Activated T-helper 1 cell treated with anti-CD3 and anti-CD28 coated beads, Interleukin-12 subunit alpha, Interleukin-12 subunit beta, Interleukin-2, Interleukin-4 antibody, amounts not matched to agents 30 ng/mL and 10 ng/mL and 1 ng/mL, durations not matched to agents 14 hours and 24 hours and 36 hours (primary cell): Measurements from ENCODE around the gene LPAR1. TPM values are rescaled to one million over a fixed set of nuclear protein-coding genes. Genes with fewer than 3 reads are reported as not detected.

Source experiments
- DNase-seq: peaks from one replicate; pipeline ENCODE4 v3.0.0; 2021; ENCODE audit warnings: low spot score
- H3K27ac Mint-ChIP-seq: one replicate; pipeline ENCODE4 v1.8.0; 2021; ENCODE audit warnings: mild to moderate bottlenecking, mixed read lengths
- H3K27me3 Mint-ChIP-seq: one replicate; pipeline ENCODE4 v1.8.0; 2022; ENCODE audit warnings: mild to moderate bottlenecking, moderate library complexity, mixed read lengths; ENCODE audit not compliant: insufficient read depth
- H3K36me3 Mint-ChIP-seq: one replicate; pipeline ENCODE4 v1.8.0; 2021; ENCODE audit warnings: low read depth, mixed read lengths
- H3K4me1 Mint-ChIP-seq: one replicate; pipeline ENCODE4 v1.8.0; 2021; ENCODE audit warnings: low read depth, mixed read lengths
- H3K4me3 Mint-ChIP-seq: one replicate; pipeline ENCODE4 v1.8.0; 2021; ENCODE audit warnings: mild to moderate bottlenecking, moderate library complexity, mixed read lengths
- H3K9me3 Mint-ChIP-seq: one replicate; pipeline ENCODE4 v1.8.0; 2021; ENCODE audit warnings: mixed read lengths
- intact Hi-C: fragments of 100-400 bp; cut with micrococcal nuclease; formaldehyde crosslinking; loops from one replicate; pipeline ENCODE4 v1.15.1; 2024
- total RNA-seq: library from RNA; stranded (reverse); gene quantifications from 2 replicates; pipeline ENCODE4 v1.2.3, GENCODE V29; 2022

LPAR1 gene
- total RNA-seq, 1 donor from 2014 or later: not detected

GRCh38 chr9:111035543-111036428, 2.5 kb downstream of the LPAR1 start:
- intact Hi-C loops: loop anchor here (10.0 kb wide), 1 partner anchor 259 kb away; no protein-coding TSS in a partner anchor
- H3K27ac Mint-ChIP-seq: no peak overlapping the region
- peaks cover 5% of the 10 kb centered on the region for H3K36me3 Mint-ChIP-seq
- H3K27me3 Mint-ChIP-seq: peaks cover 34% of the 10 kb centered on the region
- no peak overlapping the region for H3K4me3 Mint-ChIP-seq
- peaks cover 11% of the 10 kb centered on the region for H3K4me1 Mint-ChIP-seq
- DNase-seq: no peak
- no peaks in the 10 kb centered on the region for H3K9me3 Mint-ChIP-seq

GRCh38 chr9:111034898-111035539, 3.3 kb downstream of the LPAR1 start:
- intact Hi-C loops: loop anchor here (10.0 kb wide), 1 partner anchor 260 kb away; no protein-coding TSS in a partner anchor
- DNase-seq: no peak
- Mint-ChIP-seq H3K9me3 (no peaks in the 10 kb centered on the region), H3K4me1 (peaks cover 11% of the 10 kb centered on the region), H3K27me3 (peaks cover 33% of the 10 kb centered on the region), H3K27ac (no peak overlapping the region), H3K4me3 (no peak overlapping the region), H3K36me3 (peaks cover 5% of the 10 kb centered on the region)

- H3K36me3 Mint-ChIP-seq: peaks cover 5% of the 10 kb centered on the region
- DNase-seq: no peak
- intact Hi-C loops: loop anchor here (10.0 kb wide), 1 partner anchor 260 kb away; no protein-coding TSS in a partner anchor
- peaks cover 30% of the 10 kb centered on the region for H3K27me3 Mint-ChIP-seq
- H3K4me1 Mint-ChIP-seq: peaks cover 11% of the 10 kb centered on the region
- no peak overlapping the region for H3K4me3 Mint-ChIP-seq
- no peaks in the 10 kb centered on the region for H3K9me3 Mint-ChIP-seq
- no peak overlapping the region for H3K27ac Mint-ChIP-seq
Observed at GRCh38 chr9:111034170-111034897, 3.9 kb downstream of the LPAR1 start.

- H3K4me1 Mint-ChIP-seq: no peaks in the 10 kb centered on the region
- H3K36me3 Mint-ChIP-seq: no peaks in the 10 kb centered on the region
- no peak for DNase-seq
- peaks cover 1% of the 10 kb centered on the region for H3K9me3 Mint-ChIP-seq
- no peak overlapping the region for H3K27ac Mint-ChIP-seq
- H3K27me3 Mint-ChIP-seq: peaks cover 3% of the 10 kb centered on the region
- intact Hi-C loops: loop anchor here (10.0 kb wide), 1 partner anchor 264 kb away; no protein-coding TSS in a partner anchor
- H3K4me3 Mint-ChIP-seq: no peak overlapping the region
Observed at GRCh38 chr9:111030492-111030891, 7.8 kb downstream of the LPAR1 start.

GRCh38 chr9:111029260-111029659, 9.0 kb downstream of the LPAR1 start:
- DNase-seq: no peak
- H3K27me3 Mint-ChIP-seq: no peaks in the 10 kb centered on the region
- intact Hi-C loops: no loop called here

GRCh38 chr9:111027798-111028197, 10.5 kb downstream of the LPAR1 start:
- Mint-ChIP-seq H3K27ac (no peak overlapping the region), H3K4me3 (no peak overlapping the region), H3K27me3 (no peaks in the 10 kb centered on the region), H3K4me1 (no peaks in the 10 kb centered on the region), H3K36me3 (no peaks in the 10 kb centered on the region), H3K9me3 (peaks cover 6% of the 10 kb centered on the region)
- intact Hi-C loops: no loop called here
- DNase-seq: no peak

More at GRCh38 chr9:111029260-111029659, 9.0 kb downstream of the LPAR1 start:
- Mint-ChIP-seq H3K9me3 (peaks cover 6% of the 10 kb centered on the region), H3K4me1 (no peaks in the 10 kb centered on the region), H3K36me3 (no peaks in the 10 kb centered on the region), H3K4me3 (no peak overlapping the region), H3K27ac (no peak overlapping the region)

GRCh38 chr9:111023128-111023527, 15.1 kb downstream of the LPAR1 start:
- H3K9me3 Mint-ChIP-seq: peaks cover 6% of the 10 kb centered on the region
- no peaks in the 10 kb centered on the region for H3K4me1 Mint-ChIP-seq
- H3K36me3 Mint-ChIP-seq: no peaks in the 10 kb centered on the region
- no peak for DNase-seq
- H3K27me3 Mint-ChIP-seq: no peaks in the 10 kb centered on the region
- H3K4me3 Mint-ChIP-seq: no peak overlapping the region
- intact Hi-C loops: no loop called here
- no peak overlapping the region for H3K27ac Mint-ChIP-seq

GRCh38 chr9:111020594-111020993, 17.7 kb downstream of the LPAR1 start:
- Mint-ChIP-seq H3K4me1 (no peaks in the 10 kb centered on the region), H3K27ac (no peak overlapping the region), H3K36me3 (no peaks in the 10 kb centered on the region), H3K9me3 (peaks cover 6% of the 10 kb centered on the region), H3K4me3 (no peak overlapping the region), H3K27me3 (no peaks in the 10 kb centered on the region)
- intact Hi-C loops: no loop called here
- no peak for DNase-seq

GRCh38 chr9:111016426-111017045, 21.7 kb downstream of the LPAR1 start:
- intact Hi-C loops: no loop called here
- DNase-seq: no peak
- Mint-ChIP-seq H3K4me3 (no peak overlapping the region), H3K27ac (no peak overlapping the region), H3K9me3 (no peaks in the 10 kb centered on the region), H3K36me3 (no peaks in the 10 kb centered on the region), H3K4me1 (no peaks in the 10 kb centered on the region), H3K27me3 (no peaks in the 10 kb centered on the region)

- H3K4me3 Mint-ChIP-seq: no peak overlapping the region
- no peak overlapping the region for H3K27ac Mint-ChIP-seq
Observed at GRCh38 chr9:111016016-111016415, 22.3 kb downstream of the LPAR1 start.

GRCh38 chr9:111013707-111014106, 24.6 kb downstream of the LPAR1 start:
- no peak overlapping the region for H3K27ac Mint-ChIP-seq
- no peak overlapping the region for H3K4me3 Mint-ChIP-seq
- no peaks in the 10 kb centered on the region for H3K4me1 Mint-ChIP-seq
- DNase-seq: no peak
- H3K36me3 Mint-ChIP-seq: no peaks in the 10 kb centered on the region
- intact Hi-C loops: no loop called here
- no peaks in the 10 kb centered on the region for H3K27me3 Mint-ChIP-seq
- H3K9me3 Mint-ChIP-seq: no peaks in the 10 kb centered on the region

More at GRCh38 chr9:111016016-111016415, 22.3 kb downstream of the LPAR1 start:
- intact Hi-C loops: no loop called here
- Mint-ChIP-seq H3K9me3 (no peaks in the 10 kb centered on the region), H3K36me3 (no peaks in the 10 kb centered on the region), H3K27me3 (no peaks in the 10 kb centered on the region), H3K4me1 (no peaks in the 10 kb centered on the region)
- DNase-seq: no peak

GRCh38 chr9:111013250-111013649, 25.0 kb downstream of the LPAR1 start:
- H3K27me3 Mint-ChIP-seq: no peaks in the 10 kb centered on the region
- H3K36me3 Mint-ChIP-seq: no peaks in the 10 kb centered on the region
- no peak for DNase-seq
- H3K27ac Mint-ChIP-seq: no peak overlapping the region
- H3K9me3 Mint-ChIP-seq: no peaks in the 10 kb centered on the region
- intact Hi-C loops: no loop called here
- no peak overlapping the region for H3K4me3 Mint-ChIP-seq
- no peaks in the 10 kb centered on the region for H3K4me1 Mint-ChIP-seq
